Measurements from ENCODE around the gene CAD. TPM values are rescaled to one million over a fixed set of nuclear protein-coding genes. Genes with fewer than 3 reads are reported as not detected.
A peak's percentile ranks its signal among the peaks of the same experiment; 100 is the strongest.

CAD gene
- total and polyA plus RNA-seq, 9 of the 15 experiments (the other 6 are each of a cell fraction or from before 2014, with no cell fraction given): 7.5 to 126 (median 33.7) TPM

GRCh38 chr2:27271631-27272340 lies 54.6 kb downstream of the CAD start (continued):
- TF ChIP-seq SRSF9 (IDR thresholded peaks at IDR 0.05; ENCODE audit: borderline replicate concordance, low read depth, low read length): no peak
- no peak for TF ChIP-seq HINFP (tag; conservative IDR thresholded peaks at IDR 0.05; ENCODE audit: low read depth)
- TF ChIP-seq CCAR2 (IDR thresholded peaks at IDR 0.05; ENCODE audit: low read depth, low read length): no peak
- no peak for TF ChIP-seq SMC3 (conservative IDR thresholded peaks at IDR 0.05; ENCODE audit: insufficient read depth, low read depth, low read length)
- no peak for TF ChIP-seq ZNF444 (CRISPR knock-in tag; IDR thresholded peaks at IDR 0.05)
- TF ChIP-seq ZNF57 (CRISPR knock-in tag; IDR thresholded peaks at IDR 0.05): no peak
- TF ChIP-seq XRCC3 (IDR thresholded peaks at IDR 0.05): no peak
- TF ChIP-seq ZNF780A (CRISPR knock-in tag; IDR thresholded peaks at IDR 0.05): no peak
- no peak for TF ChIP-seq ZC3H4 (CRISPR knock-in tag; IDR thresholded peaks at IDR 0.05; ENCODE audit: borderline replicate concordance)
- TF ChIP-seq ZNF124 (CRISPR knock-in tag; IDR thresholded peaks at IDR 0.05): no peak
- TF ChIP-seq C11orf30 (IDR thresholded peaks at IDR 0.05; ENCODE audit: low read depth): no peak
- no peak for TF ChIP-seq STAT5B (CRISPR knock-in tag; IDR thresholded peaks at IDR 0.05)
- TF ChIP-seq FOXM1 (IDR thresholded peaks at IDR 0.05; ENCODE audit: low read depth): no peak
- no peak for TF ChIP-seq FOXM1 (CRISPR knock-in tag; IDR thresholded peaks at IDR 0.05; ENCODE audit: low read depth)
- TF ChIP-seq ZSCAN29 (IDR thresholded peaks at IDR 0.05): no peak
- TF ChIP-seq TCF3 (CRISPR knock-in tag; IDR thresholded peaks at IDR 0.05): peak; percentile 51; the same call in 1 of the 2 replicates
- no peak for TF ChIP-seq ZNF589 (CRISPR knock-in tag; IDR thresholded peaks at IDR 0.05; ENCODE audit: low read depth)
- peak; percentile 66; the same call in 1 of the 2 replicates for TF ChIP-seq PHF21A (IDR thresholded peaks at IDR 0.05; ENCODE audit: borderline replicate concordance, low read depth)
- TF ChIP-seq E2F6 (IDR thresholded peaks at IDR 0.05; ENCODE audit: borderline replicate concordance in 1 of 2, extremely low read depth in 1 of 2, insufficient read depth in 1 of 2, insufficient read length in 1 of 2, low read depth in 1 of 2, low read length in 1 of 2, poor library complexity in 1 of 2, severe bottlenecking in 1 of 2): no peak
- no peak for TF ChIP-seq ZNF561 (CRISPR knock-in tag; conservative IDR thresholded peaks at IDR 0.05)
- no peak for TF ChIP-seq HES1 (IDR thresholded peaks at IDR 0.05; ENCODE audit: low read depth)
- no peak for TF ChIP-seq ZBTB34 (CRISPR knock-in tag; IDR thresholded peaks at IDR 0.05)
- no peak for TF ChIP-seq HNRNPUL1 (IDR thresholded peaks at IDR 0.05; ENCODE audit: low read length)
- no peak for TF ChIP-seq CBX5 (IDR thresholded peaks at IDR 0.05; ENCODE audit: borderline replicate concordance, low read depth)
- no peak for TF ChIP-seq HDAC8 (tag; IDR thresholded peaks at IDR 0.05)
- peak in 1 of 2 experiments; percentile 60; a peak in 1 of 4 replicates for TF ChIP-seq TBL1XR1 (IDR thresholded peaks at IDR 0.05; ENCODE audit: low read length in 2 of 2)
